Parathyroid adenoma (tissue), 2 donors: ENCODE data around the gene GREB1L.

Experiments used
- H2AFZ ChIP-seq: fragments of 300-600 bp; sonication (generic); one replicate; pipeline ENCODE4 v1.7.0; 2017; ENCODE audit warnings: antibody characterized with exemption, mild to moderate bottlenecking
- H3K27ac ChIP-seq: fragments of 300-600 bp; sonication (generic); one replicate; pipeline ENCODE4 v1.7.0; 2017
- H3K27me3 ChIP-seq: fragments of 300-600 bp; sonication (generic); one replicate; pipeline ENCODE4 v1.7.0; 2017; ENCODE audit warnings: low read length; ENCODE audit not compliant: control insufficient read depth, insufficient read depth
- H3K36me3 ChIP-seq: fragments of 300-600 bp; sonication (generic); one replicate; pipeline ENCODE4 v1.7.0; 2017; ENCODE audit warnings: low read length; ENCODE audit not compliant: control insufficient read depth, insufficient read depth
- H3K4me1 ChIP-seq: fragments of 300-600 bp; sonication (generic); one replicate; pipeline ENCODE4 v1.7.0; 2017; ENCODE audit warnings: control low read depth
- H3K4me2 ChIP-seq: fragments of 300-600 bp; sonication (generic); one replicate; pipeline ENCODE4 v1.7.0; 2017; ENCODE audit warnings: low read length
- H3K4me3 ChIP-seq: fragments of 300-600 bp; sonication (generic); one replicate; pipeline ENCODE4 v1.7.0; 2017; ENCODE audit warnings: low read depth, low read length
- H3K79me2 ChIP-seq: fragments of 300-600 bp; sonication (generic); one replicate; pipeline ENCODE4 v1.7.0; 2017; ENCODE audit warnings: control low read depth
- H3K9ac ChIP-seq: fragments of 300-600 bp; sonication (generic); one replicate; pipeline ENCODE4 v1.7.0; 2017; ENCODE audit warnings: mild to moderate bottlenecking
- H3K9me3 ChIP-seq: fragments of 300-600 bp; sonication (generic); one replicate; pipeline ENCODE4 v1.7.0; 2017; ENCODE audit warnings: low read length; ENCODE audit not compliant: control insufficient read depth
- TF ChIP-seq, protein P1 (sequence below): fragments of 300-600 bp; sonication (generic); IDR thresholded peaks from one replicate; pipeline ENCODE4 v1.7.0; 2017; ENCODE audit warnings: antibody characterized with exemption, mild to moderate bottlenecking
- donor health status: primary hyperparathyroidism.

GREB1L gene

DNA sequence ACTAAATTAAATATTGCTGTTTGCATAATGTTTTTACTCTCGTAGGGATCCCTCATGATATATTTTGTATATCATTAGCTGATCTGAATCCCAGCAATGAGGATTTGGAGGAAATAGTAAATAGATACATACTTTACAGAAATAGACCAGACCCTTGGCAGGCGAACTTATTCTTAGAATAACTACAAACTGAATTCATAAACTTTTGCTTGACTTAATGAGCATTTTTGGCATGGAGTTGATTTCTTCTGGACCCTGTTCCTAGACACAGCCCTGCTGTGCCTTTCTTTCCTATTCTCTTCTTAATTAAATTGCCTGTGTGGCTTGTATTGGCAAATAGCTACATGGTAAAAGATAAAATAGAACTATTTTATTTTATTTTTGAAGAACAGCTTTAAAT lies 145.9 kb downstream of the GREB1L start:
- no peaks in the 10 kb centered on the region for H3K79me2 ChIP-seq
- TF ChIP-seq, protein P1, sequence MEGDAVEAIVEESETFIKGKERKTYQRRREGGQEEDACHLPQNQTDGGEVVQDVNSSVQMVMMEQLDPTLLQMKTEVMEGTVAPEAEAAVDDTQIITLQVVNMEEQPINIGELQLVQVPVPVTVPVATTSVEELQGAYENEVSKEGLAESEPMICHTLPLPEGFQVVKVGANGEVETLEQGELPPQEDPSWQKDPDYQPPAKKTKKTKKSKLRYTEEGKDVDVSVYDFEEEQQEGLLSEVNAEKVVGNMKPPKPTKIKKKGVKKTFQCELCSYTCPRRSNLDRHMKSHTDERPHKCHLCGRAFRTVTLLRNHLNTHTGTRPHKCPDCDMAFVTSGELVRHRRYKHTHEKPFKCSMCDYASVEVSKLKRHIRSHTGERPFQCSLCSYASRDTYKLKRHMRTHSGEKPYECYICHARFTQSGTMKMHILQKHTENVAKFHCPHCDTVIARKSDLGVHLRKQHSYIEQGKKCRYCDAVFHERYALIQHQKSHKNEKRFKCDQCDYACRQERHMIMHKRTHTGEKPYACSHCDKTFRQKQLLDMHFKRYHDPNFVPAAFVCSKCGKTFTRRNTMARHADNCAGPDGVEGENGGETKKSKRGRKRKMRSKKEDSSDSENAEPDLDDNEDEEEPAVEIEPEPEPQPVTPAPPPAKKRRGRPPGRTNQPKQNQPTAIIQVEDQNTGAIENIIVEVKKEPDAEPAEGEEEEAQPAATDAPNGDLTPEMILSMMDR, result no peak

DNA sequence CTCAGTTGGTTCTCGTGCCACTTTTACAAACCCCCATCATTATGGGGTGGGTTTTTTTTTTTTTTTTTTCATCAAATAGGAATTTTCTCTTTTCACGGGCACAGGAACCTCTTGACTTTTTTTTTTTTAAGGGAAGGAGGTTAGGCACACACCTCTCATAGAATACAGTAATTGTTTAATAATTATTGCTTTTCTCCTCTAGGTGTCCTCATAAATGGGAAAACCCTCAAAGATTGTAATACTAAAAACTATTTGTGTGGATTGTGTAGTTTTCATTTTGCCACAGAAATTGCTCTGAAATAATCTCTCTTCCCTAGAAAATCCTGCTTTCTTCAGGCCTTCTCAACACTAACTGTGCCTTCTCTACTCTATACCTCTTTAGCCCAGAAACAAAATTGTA lies 147.3 kb downstream of the GREB1L start:
- no peaks in the 10 kb centered on the region for H3K79me2 ChIP-seq

More for the DNA sequence above, 145.9 kb downstream of the GREB1L start:
- H3K36me3 ChIP-seq, result no peaks in the 10 kb centered on the region
- H3K9me3 ChIP-seq, result no peaks in the 10 kb centered on the region
- no peak overlapping the region for H3K4me2 ChIP-seq
- H2AFZ ChIP-seq, result no peak overlapping the region
- no peak overlapping the region for H3K4me3 ChIP-seq
- peaks cover 3% of the 10 kb centered on the region for H3K4me1 ChIP-seq
- no peak overlapping the region for H3K27ac ChIP-seq
- H3K27me3 ChIP-seq, result no peaks in the 10 kb centered on the region
- no peak overlapping the region for H3K9ac ChIP-seq

DNA sequence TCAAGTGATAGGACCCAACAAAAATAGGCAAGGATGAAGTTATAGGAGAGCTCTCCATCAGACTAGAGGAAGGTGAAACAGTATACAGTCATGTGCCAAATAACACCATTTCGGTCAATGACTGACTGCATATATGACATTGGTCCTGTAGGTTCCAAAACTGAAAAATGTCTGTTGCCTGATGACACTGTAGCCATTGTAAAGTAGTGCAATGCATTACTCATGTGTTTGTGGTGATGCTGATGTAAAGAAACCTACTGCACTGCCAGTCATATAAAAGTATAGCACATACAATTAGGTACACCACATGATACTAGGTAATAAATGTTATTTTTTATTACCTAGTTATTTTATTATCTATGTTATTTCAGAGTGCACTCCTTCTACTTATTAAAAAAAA lies 147.9 kb downstream of the GREB1L start:
- no peaks in the 10 kb centered on the region for H3K9me3 ChIP-seq
- H3K36me3 ChIP-seq, result no peaks in the 10 kb centered on the region
- H3K27ac ChIP-seq, result no peak overlapping the region
- no peak overlapping the region for H2AFZ ChIP-seq
- no peak overlapping the region for H3K9ac ChIP-seq
- H3K79me2 ChIP-seq, result no peaks in the 10 kb centered on the region
- H3K4me2 ChIP-seq, result no peak overlapping the region
- H3K4me3 ChIP-seq, result no peak overlapping the region
- TF ChIP-seq, protein P1, result no peak
- no peaks in the 10 kb centered on the region for H3K27me3 ChIP-seq
- H3K4me1 ChIP-seq, result no peaks in the 10 kb centered on the region

More for the DNA sequence above, 147.3 kb downstream of the GREB1L start:
- Histone ChIP-seq H3K27ac (no peak overlapping the region), H2AFZ (no peak overlapping the region), H3K36me3 (no peaks in the 10 kb centered on the region), H3K4me1 (peaks cover 2% of the 10 kb centered on the region), H3K27me3 (no peaks in the 10 kb centered on the region), H3K9ac (no peak overlapping the region), H3K9me3 (no peaks in the 10 kb centered on the region), H3K4me2 (no peak overlapping the region), H3K4me3 (no peak overlapping the region)
- TF ChIP-seq, protein P1, result no peak

DNA sequence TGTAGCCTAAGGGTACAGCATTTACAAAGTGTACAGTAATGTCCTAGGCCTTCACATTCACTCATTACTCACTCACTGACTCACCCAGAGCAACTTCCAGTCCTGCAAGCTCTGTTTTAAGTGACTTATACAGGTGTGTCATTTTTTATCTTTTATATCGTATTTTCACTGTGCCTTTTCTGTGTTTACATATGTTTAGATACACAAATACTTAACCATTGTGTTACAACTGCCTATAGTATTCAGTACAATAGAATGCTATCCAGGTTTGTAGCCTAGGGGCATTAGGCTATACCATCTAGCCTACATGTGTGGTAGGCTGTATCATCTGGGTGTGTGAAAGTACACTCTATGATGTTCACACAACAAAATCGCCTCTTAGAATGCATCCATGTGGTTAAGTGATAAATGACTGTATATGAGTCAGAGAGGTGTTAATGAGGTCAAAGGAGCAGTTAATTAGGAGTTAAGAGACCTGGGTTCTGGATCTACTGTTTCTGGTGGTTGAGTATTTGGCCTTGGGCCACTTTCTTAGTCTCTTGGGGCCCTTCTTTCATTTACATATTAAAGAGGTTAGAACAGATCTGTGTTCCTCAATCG lies 149.1 kb downstream of the GREB1L start:
- Histone ChIP-seq H3K9ac (no peak overlapping the region), H3K27ac (no peak overlapping the region), H3K36me3 (no peaks in the 10 kb centered on the region), H3K4me1 (no peaks in the 10 kb centered on the region), H2AFZ (no peak overlapping the region), H3K4me3 (no peak overlapping the region), H3K9me3 (no peaks in the 10 kb centered on the region), H3K79me2 (no peaks in the 10 kb centered on the region), H3K4me2 (no peak overlapping the region), H3K27me3 (no peaks in the 10 kb centered on the region)
- TF ChIP-seq, protein P1, result no peak

DNA sequence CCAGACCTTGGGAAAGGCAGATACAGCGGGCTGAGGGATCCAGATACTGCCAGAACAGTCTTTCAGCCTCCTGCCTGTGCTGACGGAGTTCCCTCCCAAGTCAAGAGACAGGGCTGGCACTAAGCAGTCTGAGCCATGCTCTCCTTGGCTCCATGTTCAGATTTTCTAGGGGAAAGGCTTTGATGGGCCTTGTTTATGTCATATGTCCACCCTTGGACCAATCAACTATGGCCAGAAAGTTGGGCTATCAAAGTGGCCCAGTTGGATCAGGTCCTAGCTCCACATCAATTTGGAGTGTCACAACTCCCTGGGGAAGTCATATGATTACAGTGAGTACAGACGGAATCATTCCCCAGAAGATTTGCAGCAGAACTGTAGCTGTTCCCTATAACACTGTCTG lies 152.0 kb downstream of the GREB1L start:
- no peaks in the 10 kb centered on the region for H3K79me2 ChIP-seq
- H3K36me3 ChIP-seq, result no peaks in the 10 kb centered on the region
- no peak overlapping the region for H3K4me3 ChIP-seq
- no peak overlapping the region for H2AFZ ChIP-seq
- H3K27ac ChIP-seq, result no peak overlapping the region
- no peaks in the 10 kb centered on the region for H3K4me1 ChIP-seq
- no peaks in the 10 kb centered on the region for H3K9me3 ChIP-seq
- no peak overlapping the region for H3K4me2 ChIP-seq
- H3K27me3 ChIP-seq, result no peaks in the 10 kb centered on the region
- TF ChIP-seq, protein P1, result no peak
- H3K9ac ChIP-seq, result no peak overlapping the region
